GM19328 (cell line): ENCODE measurements around the gene ZNF772.
A peak's percentile ranks its signal among the peaks of the same experiment; 100 is the strongest.

ENCODE experiments used
- ATAC-seq: cut with Tn5 transposase; IDR thresholded peaks from one replicate; pipeline ENCODE4 v1.9.1; 2021; ENCODE audit warnings: mild to moderate bottlenecking, moderate library complexity; ENCODE audit not compliant: unreplicated experiment

The ZNF772 gene

GRCh38 chr19:57436417-57436816 is 40.9 kb downstream of the ZNF772 start:
- no peak for ATAC-seq

DNA sequence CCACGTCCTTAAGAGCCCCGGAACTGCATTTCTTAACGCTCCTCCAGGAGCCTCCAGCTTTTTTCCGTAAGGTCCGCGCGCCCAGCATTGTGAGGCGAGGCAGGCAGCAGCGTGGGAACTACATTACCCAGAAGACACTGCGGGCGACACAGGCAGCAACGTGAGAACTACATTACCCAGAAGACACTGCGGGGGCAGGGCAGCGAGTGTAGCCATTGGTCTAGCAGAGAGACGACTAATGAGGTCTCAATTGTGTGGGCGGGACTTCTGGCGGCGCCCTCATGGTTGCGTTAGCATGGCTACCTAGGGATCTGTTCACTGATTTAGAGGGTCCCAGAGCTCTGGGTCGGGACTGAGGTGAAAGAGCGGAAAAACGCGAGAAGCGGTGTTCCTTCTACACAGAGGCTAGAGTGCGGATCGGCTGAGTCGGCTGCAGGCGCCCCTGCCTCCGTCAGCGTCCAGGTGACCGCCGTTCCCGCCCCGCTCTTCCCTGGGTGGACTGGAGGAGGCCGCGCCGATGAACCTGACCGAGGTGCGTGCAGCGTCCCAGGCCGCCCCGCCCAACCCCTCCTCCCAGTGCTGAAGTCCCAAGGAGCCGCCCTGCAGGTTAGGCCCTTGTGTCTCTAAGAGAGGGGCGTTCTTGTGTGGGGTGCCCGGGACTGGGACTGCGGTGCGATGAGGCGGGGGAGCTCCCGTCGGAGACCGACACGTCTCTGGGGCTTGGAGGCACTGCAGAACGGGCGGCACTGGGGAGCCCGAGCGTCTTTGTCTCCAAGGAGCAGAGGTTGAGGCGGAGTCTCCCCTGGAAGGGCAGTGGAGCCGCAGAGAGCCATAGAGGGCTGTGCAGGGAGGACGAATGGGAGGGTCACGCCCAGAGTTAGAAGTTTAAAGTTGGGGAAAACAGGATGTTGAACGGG is 42.0 kb downstream of the ZNF772 start, which contains the start of gene ZNF749:
ZNF749 (plus strand) TSS at position 264 of the 917 bp plus-strand sequence; CDS start at position 518, 254 bp downstream.
- peak; percentile 94 for ATAC-seq

GRCh38 chr19:57434386-57435061 is 42.8 kb downstream of the ZNF772 start:
- ATAC-seq, result no peak

DNA sequence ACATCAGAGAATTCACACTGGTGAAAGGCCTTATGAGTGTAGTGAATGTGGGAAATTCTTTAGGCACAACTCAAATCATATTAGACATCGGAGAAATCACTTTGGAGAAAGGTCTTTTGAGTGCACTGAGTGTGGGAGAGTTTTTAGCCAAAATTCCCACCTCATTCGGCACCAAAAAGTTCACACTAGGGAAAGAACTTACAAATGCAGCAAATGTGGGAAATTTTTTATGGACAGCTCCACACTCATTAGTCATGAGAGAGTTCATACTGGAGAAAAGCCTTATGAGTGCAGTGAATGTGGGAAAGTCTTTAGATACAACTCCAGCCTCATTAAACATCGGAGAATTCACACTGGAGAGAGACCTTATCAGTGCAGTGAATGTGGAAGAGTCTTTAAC is 56.3 kb downstream of the ZNF772 start:
- no peak for ATAC-seq

- ATAC-seq, result no peak
These were observed 57.9 kb downstream of the ZNF772 start for GRCh38 chr19:57419439-57419838.
